ENCODE measurements around the gene VEPH1.

VEPH1 gene

GRCh38 chr3:157388976-157389375, 114.2 kb downstream of the VEPH1 start:
- no peak for DNase-seq (ENCODE audit: low read depth)

GRCh38 chr3:157387708-157388435, 115.3 kb downstream of the VEPH1 start:
- DNase-seq (ENCODE audit: low read depth), result no peak

GRCh38 chr3:157384491-157384890, 118.7 kb downstream of the VEPH1 start:
- no peak for DNase-seq (ENCODE audit: low read depth)

- DNase-seq (ENCODE audit: low read depth), result no peak
Measured at GRCh38 chr3:157384031-157384430, 119.2 kb downstream of the VEPH1 start.

GRCh38 chr3:157381606-157382005, 121.6 kb downstream of the VEPH1 start:
- no peak for DNase-seq (ENCODE audit: low read depth)

- DNase-seq (ENCODE audit: low read depth), result no peak
Measured at GRCh38 chr3:157379525-157380140, 123.6 kb downstream of the VEPH1 start.

- DNase-seq (ENCODE audit: low read depth), result no peak
Measured at GRCh38 chr3:157376603-157377300, 126.5 kb downstream of the VEPH1 start.

GRCh38 chr3:157375342-157375986, 127.8 kb downstream of the VEPH1 start:
- no peak for DNase-seq (ENCODE audit: low read depth)

GRCh38 chr3:157374933-157375332, 128.3 kb downstream of the VEPH1 start:
- DNase-seq (ENCODE audit: low read depth), result no peak

GRCh38 chr3:157373783-157374182, 129.4 kb downstream of the VEPH1 start:
- DNase-seq (ENCODE audit: low read depth), result no peak

- DNase-seq (ENCODE audit: low read depth), result no peak
Measured at GRCh38 chr3:157370867-157371266, 132.3 kb downstream of the VEPH1 start.

GRCh38 chr3:157369727-157370421, 133.3 kb downstream of the VEPH1 start:
- DNase-seq (ENCODE audit: low read depth), result no peak

- no peak for DNase-seq (ENCODE audit: low read depth)
Measured at GRCh38 chr3:157368171-157368570, 135.0 kb downstream of the VEPH1 start.

GRCh38 chr3:157363393-157363792, 139.8 kb downstream of the VEPH1 start:
- DNase-seq (ENCODE audit: low read depth), result no peak

- no peak for DNase-seq (ENCODE audit: low read depth)
Measured at GRCh38 chr3:157362348-157362747, 140.9 kb downstream of the VEPH1 start.

GRCh38 chr3:157360044-157360443, 143.2 kb downstream of the VEPH1 start:
- DNase-seq (ENCODE audit: low read depth), result no peak

GRCh38 chr3:157356541-157356940, 146.7 kb downstream of the VEPH1 start:
- no peak for DNase-seq (ENCODE audit: low read depth)

- no peak for DNase-seq (ENCODE audit: low read depth)
Measured at GRCh38 chr3:157355276-157355675, 147.9 kb downstream of the VEPH1 start.

GRCh38 chr3:157354722-157355121, 148.5 kb downstream of the VEPH1 start:
- no peak for DNase-seq (ENCODE audit: low read depth)

- DNase-seq (ENCODE audit: low read depth), result no peak
Measured at GRCh38 chr3:157354254-157354653, 149.0 kb downstream of the VEPH1 start.

- no peak for DNase-seq (ENCODE audit: low read depth)
Measured at GRCh38 chr3:157353652-157354051, 149.6 kb downstream of the VEPH1 start.

GRCh38 chr3:157351981-157352380, 151.2 kb downstream of the VEPH1 start:
- DNase-seq (ENCODE audit: low read depth), result no peak

Data from T follicular helper cell (primary cell).